HepG2 (cell line): ENCODE measurements around the gene ALDH1A1. TPM values are rescaled to one million over a fixed set of nuclear protein-coding genes. Genes with fewer than 3 reads are reported as not detected.

Experiments used
- DPF2 ChIP-seq: sonication (generic); formaldehyde crosslinking; IDR thresholded peaks from 2 replicates; pipeline ENCODE4 v1.4.0; 2020; ENCODE audit warnings: mild to moderate bottlenecking, low read depth, missing genetic modification reagents, borderline replicate concordance
- FLYWCH1 ChIP-seq: sonication (generic); formaldehyde crosslinking; IDR thresholded peaks from 2 replicates; pipeline ENCODE4 v1.8.1; 2023; ENCODE audit warnings: mild to moderate bottlenecking, missing genetic modification reagents
- FOXA3 ChIP-seq: IDR thresholded peaks from 2 replicates; pipeline ENCODE4 v1.6.1; 2016; ENCODE audit warnings: missing genetic modification reagents, missing compliant biosample characterization
- GFI1 ChIP-seq: sonication (generic); formaldehyde crosslinking; IDR thresholded peaks from 2 replicates; pipeline ENCODE4 v1.5.0; 2020; ENCODE audit warnings: missing genetic modification reagents, mild to moderate bottlenecking, borderline replicate concordance
- JUNB ChIP-seq: sonication (generic); formaldehyde crosslinking; IDR thresholded peaks from 2 replicates; pipeline ENCODE4 v1.8.0; 2022; ENCODE audit warnings: missing genetic modification reagents, mild to moderate bottlenecking, borderline replicate concordance
- KAT7 ChIP-seq: IDR thresholded peaks from 2 replicates; pipeline ENCODE4 v1.6.1; 2018; ENCODE audit warnings: borderline replicate concordance, missing compliant biosample characterization
- NCOR1 ChIP-seq: fragments of 200-600 bp; sonication (generic); IDR thresholded peaks from 2 replicates; pipeline ENCODE4 v1.7.0; 2017; ENCODE audit warnings: antibody characterized with exemption, low read length, borderline replicate concordance
- NONO ChIP-seq, 2 experiments: fragments of 450-650 bp in 1 of 2; sonication (generic) in 1 of 2; formaldehyde crosslinking in 1 of 2; IDR thresholded peaks in 1 of 2; conservative IDR thresholded peaks in 1 of 2; 2 replicates each; pipeline versions ENCODE4 v1.6.1 to v1.8.0; 2017 to 2022; ENCODE audit warnings: mild to moderate bottlenecking in 1 of 2, missing genetic modification reagents in 1 of 2, moderate library complexity in 1 of 2
- SIX1 ChIP-seq: sonication (generic); formaldehyde crosslinking; IDR thresholded peaks from 2 replicates; pipeline ENCODE4 v1.4.0; 2020; ENCODE audit warnings: missing genetic modification reagents, borderline replicate concordance
- SOX5 ChIP-seq: IDR thresholded peaks from 2 replicates; pipeline ENCODE4 v1.6.1; 2016; ENCODE audit warnings: borderline replicate concordance
- TBX2 ChIP-seq: sonication (generic); formaldehyde crosslinking; IDR thresholded peaks from 2 replicates; pipeline ENCODE4 v1.5.0; 2020; ENCODE audit warnings: missing genetic modification reagents, mild to moderate bottlenecking, borderline replicate concordance
- TCF7L2 ChIP-seq: IDR thresholded peaks from 2 replicates; pipeline ENCODE4 v1.6.1; 2011; ENCODE audit warnings: mild to moderate bottlenecking, low read depth, low read length, moderate library complexity
- ZBTB38 ChIP-seq: sonication (generic); formaldehyde crosslinking; IDR thresholded peaks from 2 replicates; pipeline ENCODE4 v1.5.1; 2020; ENCODE audit warnings: mild to moderate bottlenecking, missing genetic modification reagents
- ZNF121 ChIP-seq: sonication (generic); formaldehyde crosslinking; IDR thresholded peaks from 2 replicates; pipeline ENCODE4 v1.5.0; 2020; ENCODE audit warnings: mild to moderate bottlenecking, missing genetic modification reagents
- ZNF251 ChIP-seq: sonication (generic); formaldehyde crosslinking; IDR thresholded peaks from 2 replicates; pipeline ENCODE4 v1.9.0; 2021; ENCODE audit warnings: mild to moderate bottlenecking, missing genetic modification reagents
- ZNF263 ChIP-seq: sonication (generic); formaldehyde crosslinking; IDR thresholded peaks from 2 replicates; pipeline ENCODE4 v1.4.0; 2020; ENCODE audit warnings: missing genetic modification reagents
- ZNF317 ChIP-seq: sonication (generic); formaldehyde crosslinking; IDR thresholded peaks from 2 replicates; pipeline ENCODE4 v1.5.0; 2020; ENCODE audit warnings: mild to moderate bottlenecking, missing genetic modification reagents
- polyA plus RNA-seq, 8 experiments: library from polyadenylated mRNA; depleted of rRNA in 3 of 8; stranded (reverse) in 7 of 8; unstranded in 1 of 8; fragments of >200 nt; fragmentation: Illumina TruSeq in 4 of 8; extraction: Trizol in 4 of 8; gene quantifications; 2 replicates each; pipeline versions ENCODE4 v1.2.1 to v1.2.3, GENCODE V29; 2011 to 2016; ENCODE audit warnings: low read depth in 4 of 8, missing spikeins in 1 of 8, mixed read lengths in 1 of 8; ENCODE audit not compliant: insufficient read depth in 1 of 8
- total RNA-seq, 5 experiments: library from RNA; depleted of rRNA; stranded (reverse); fragments of >200 nt; fragmentation: Illumina TruSeq; extraction: Trizol; gene quantifications; 2 replicates each; pipeline ENCODE4 v1.2.3, GENCODE V29; 2016; ENCODE audit warnings: low read depth in 1 of 5
- TF ChIP-seq, protein P1 (sequence below): sonication (generic); formaldehyde crosslinking; IDR thresholded peaks from 2 replicates; pipeline ENCODE4 v1.4.0; 2020; ENCODE audit warnings: missing genetic modification reagents
- TF ChIP-seq, protein P2 (sequence below): sonication (generic); formaldehyde crosslinking; conservative IDR thresholded peaks from 2 replicates; pipeline ENCODE4 v1.4.0; 2020; ENCODE audit warnings: mild to moderate bottlenecking, missing genetic modification reagents, moderate library complexity
- TF ChIP-seq, protein P3 (sequence below): sonication (generic); formaldehyde crosslinking; IDR thresholded peaks from 2 replicates; pipeline ENCODE4 v1.5.1; 2020; ENCODE audit warnings: mild to moderate bottlenecking, missing genetic modification reagents

ALDH1A1 gene
- total and polyA plus RNA-seq, 2 of the 13 experiments (the other 11 are each of a cell fraction or from before 2014, with no cell fraction given), result 88.2 to 439 TPM

DNA sequence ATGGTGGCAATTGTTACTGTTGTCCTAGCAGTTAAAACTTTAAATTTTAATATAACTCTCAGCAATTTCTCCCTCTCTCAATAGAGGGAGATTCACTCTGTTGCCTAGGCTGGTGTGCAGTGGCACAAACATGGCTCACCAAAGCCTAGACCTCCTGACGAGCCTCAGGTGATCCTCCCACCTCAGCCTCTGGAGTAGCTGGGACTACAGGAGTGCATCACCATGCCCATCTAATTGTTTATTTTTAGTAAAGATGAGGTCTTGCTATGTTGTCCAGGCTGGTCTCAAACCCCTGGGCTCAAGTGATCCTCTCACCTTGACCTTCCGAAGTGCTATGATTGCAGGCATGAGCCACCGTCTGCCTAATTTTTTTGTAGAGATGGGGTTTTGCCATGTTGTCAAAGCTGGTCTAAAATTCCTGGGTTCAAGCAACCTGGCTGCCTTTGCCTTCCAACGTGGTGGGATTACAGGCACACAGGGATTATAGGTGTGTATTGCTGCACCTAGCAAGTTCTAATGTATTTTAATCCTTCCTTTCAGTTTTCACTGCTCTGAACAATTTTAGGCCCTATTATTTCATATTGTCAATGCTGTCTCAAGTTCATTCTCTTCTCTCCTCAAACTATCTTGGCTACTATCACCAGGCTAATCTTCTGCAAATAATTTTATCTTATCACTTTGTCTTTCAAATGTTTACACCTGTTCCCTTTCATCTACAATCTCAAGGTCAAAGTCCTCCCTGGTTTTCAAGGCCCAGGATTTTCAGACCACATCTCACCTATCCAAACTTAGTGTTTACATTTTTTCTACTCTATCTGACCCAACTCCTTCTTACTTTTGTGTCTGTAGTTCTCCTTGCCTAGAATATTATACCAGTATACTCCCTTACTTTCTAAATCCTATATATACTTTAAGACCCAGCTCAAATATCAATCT lies 18.9 kb downstream of the ALDH1A1 start (continued):
- TF ChIP-seq, protein P1, sequence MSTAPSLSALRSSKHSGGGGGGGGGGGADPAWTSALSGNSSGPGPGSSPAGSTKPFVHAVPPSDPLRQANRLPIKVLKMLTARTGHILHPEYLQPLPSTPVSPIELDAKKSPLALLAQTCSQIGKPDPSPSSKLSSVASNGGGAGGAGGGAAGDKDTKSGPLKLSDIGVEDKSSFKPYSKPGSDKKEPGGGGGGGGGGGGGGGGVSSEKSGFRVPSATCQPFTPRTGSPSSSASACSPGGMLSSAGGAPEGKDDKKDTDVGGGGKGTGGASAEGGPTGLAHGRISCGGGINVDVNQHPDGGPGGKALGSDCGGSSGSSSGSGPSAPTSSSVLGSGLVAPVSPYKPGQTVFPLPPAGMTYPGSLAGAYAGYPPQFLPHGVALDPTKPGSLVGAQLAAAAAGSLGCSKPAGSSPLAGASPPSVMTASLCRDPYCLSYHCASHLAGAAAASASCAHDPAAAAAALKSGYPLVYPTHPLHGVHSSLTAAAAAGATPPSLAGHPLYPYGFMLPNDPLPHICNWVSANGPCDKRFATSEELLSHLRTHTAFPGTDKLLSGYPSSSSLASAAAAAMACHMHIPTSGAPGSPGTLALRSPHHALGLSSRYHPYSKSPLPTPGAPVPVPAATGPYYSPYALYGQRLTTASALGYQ, result peak; percentile 53; the same call in 1 of the 2 replicates
- peak; percentile 75 for TF ChIP-seq TCF7L2
- TF ChIP-seq GFI1 (CRISPR knock-in tag), result peak; percentile 72
- TF ChIP-seq NONO (IDR thresholded peaks at IDR 0.05), result no peak
- TF ChIP-seq NONO (CRISPR knock-in tag; conservative IDR thresholded peaks at IDR 0.05), result 0 out of 2 replicates have a peak, but pooled peaks have one; percentile 26
- TF ChIP-seq JUNB, result no peak
- TF ChIP-seq KAT7 (CRISPR knock-in tag), result no peak
- TF ChIP-seq FOXA3 (CRISPR knock-in tag), result peak; percentile 80
- no peak for TF ChIP-seq ZNF263
- TF ChIP-seq ZBTB38 (CRISPR knock-in tag), result no peak
- peak; percentile 99 for TF ChIP-seq ZNF317 (CRISPR knock-in tag)
- TF ChIP-seq DPF2 (CRISPR knock-in tag), result 0 out of 2 replicates have a peak, but pooled peaks have one; percentile 11
- peak; percentile 82 for TF ChIP-seq ZNF121 (CRISPR knock-in tag)
- 0 out of 2 replicates have a peak, but pooled peaks have one; percentile 42 for TF ChIP-seq SIX1 (CRISPR knock-in tag)
- TF ChIP-seq, protein P2, sequence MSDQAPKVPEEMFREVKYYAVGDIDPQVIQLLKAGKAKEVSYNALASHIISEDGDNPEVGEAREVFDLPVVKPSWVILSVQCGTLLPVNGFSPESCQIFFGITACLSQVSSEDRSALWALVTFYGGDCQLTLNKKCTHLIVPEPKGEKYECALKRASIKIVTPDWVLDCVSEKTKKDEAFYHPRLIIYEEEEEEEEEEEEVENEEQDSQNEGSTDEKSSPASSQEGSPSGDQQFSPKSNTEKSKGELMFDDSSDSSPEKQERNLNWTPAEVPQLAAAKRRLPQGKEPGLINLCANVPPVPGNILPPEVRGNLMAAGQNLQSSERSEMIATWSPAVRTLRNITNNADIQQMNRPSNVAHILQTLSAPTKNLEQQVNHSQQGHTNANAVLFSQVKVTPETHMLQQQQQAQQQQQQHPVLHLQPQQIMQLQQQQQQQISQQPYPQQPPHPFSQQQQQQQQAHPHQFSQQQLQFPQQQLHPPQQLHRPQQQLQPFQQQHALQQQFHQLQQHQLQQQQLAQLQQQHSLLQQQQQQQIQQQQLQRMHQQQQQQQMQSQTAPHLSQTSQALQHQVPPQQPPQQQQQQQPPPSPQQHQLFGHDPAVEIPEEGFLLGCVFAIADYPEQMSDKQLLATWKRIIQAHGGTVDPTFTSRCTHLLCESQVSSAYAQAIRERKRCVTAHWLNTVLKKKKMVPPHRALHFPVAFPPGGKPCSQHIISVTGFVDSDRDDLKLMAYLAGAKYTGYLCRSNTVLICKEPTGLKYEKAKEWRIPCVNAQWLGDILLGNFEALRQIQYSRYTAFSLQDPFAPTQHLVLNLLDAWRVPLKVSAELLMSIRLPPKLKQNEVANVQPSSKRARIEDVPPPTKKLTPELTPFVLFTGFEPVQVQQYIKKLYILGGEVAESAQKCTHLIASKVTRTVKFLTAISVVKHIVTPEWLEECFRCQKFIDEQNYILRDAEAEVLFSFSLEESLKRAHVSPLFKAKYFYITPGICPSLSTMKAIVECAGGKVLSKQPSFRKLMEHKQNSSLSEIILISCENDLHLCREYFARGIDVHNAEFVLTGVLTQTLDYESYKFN, result peak; percentile 77
- no peak for TF ChIP-seq FLYWCH1 (CRISPR knock-in tag)
- no peak for TF ChIP-seq ZNF251 (CRISPR knock-in tag)
- peak; percentile 42; the same call in 1 of the 2 replicates for TF ChIP-seq NCOR1
- peak; percentile 50 for TF ChIP-seq TBX2 (CRISPR knock-in tag)
- TF ChIP-seq SOX5, result peak; percentile 79; the same call in 1 of the 2 replicates
- TF ChIP-seq, protein P3, sequence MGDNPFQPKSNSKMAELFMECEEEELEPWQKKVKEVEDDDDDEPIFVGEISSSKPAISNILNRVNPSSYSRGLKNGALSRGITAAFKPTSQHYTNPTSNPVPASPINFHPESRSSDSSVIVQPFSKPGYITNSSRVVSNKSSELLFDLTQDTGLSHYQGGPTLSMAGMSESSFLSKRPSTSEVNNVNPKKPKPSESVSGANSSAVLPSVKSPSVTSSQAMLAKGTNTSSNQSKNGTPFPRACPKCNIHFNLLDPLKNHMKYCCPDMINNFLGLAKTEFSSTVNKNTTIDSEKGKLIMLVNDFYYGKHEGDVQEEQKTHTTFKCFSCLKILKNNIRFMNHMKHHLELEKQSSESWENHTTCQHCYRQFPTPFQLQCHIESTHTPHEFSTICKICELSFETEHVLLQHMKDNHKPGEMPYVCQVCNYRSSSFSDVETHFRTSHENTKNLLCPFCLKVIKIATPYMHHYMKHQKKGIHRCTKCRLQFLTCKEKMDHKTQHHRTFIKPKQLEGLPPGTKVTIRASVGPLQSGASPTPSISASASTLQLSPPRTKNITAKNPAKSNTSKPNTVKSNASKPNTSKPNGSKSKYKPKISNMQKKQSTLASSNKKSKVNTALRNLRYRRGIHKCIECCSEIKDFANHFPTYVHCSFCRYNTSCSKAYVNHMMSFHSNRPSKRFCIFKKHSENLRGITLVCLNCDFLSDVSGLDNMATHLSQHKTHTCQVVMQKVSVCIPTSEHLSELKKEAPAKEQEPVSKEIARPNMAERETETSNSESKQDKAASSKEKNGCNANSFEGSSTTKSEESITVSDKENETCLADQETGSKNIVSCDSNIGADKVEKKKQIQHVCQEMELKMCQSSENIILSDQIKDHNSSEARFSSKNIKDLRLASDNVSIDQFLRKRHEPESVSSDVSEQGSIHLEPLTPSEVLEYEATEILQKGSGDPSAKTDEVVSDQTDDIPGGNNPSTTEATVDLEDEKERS (CRISPR knock-in tag), result 0 out of 2 replicates have a peak, but pooled peaks have one; percentile 27
